Measurements from ENCODE around the gene TIE1. TPM values are rescaled to one million over a fixed set of nuclear protein-coding genes. Genes with fewer than 3 reads are reported as not detected.

The TIE1 gene
- polyA plus RNA-seq, 1 experiment: not detected

- DNase-seq (ENCODE audit: low read depth): no peak
- H3K36me3 ChIP-seq (ENCODE audit: control insufficient read depth, insufficient read depth, low read length): no peaks in the 10 kb centered on the region
- TF ChIP-seq CTCF (IDR thresholded peaks at IDR 0.05; ENCODE audit: insufficient read depth, low read depth, low read length): no peak
- ChIA-PET CTCF (interaction anchor here (1.2 kb wide), 1 partner anchor 9 kb away, joined by 3 read pairs; no protein-coding TSS in a partner anchor), POLR2A (no interaction called here)
- no peak overlapping the region for H3K4me3 ChIP-seq (ENCODE audit: low read depth, low read length)
- H3K27me3 ChIP-seq (ENCODE audit: control insufficient read depth, insufficient read depth, low read length): peaks cover 1% of the 10 kb centered on the region; the same call in 1 of the 2 replicates
These were observed 2.1 kb downstream of the TIE1 start for GRCh38 chr1:43302721-43303470.

GRCh38 chr1:43303471-43304313, 2.9 kb downstream of the TIE1 start:
- ChIA-PET CTCF (interaction anchor here (0.6 to 1.2 kb wide), 3 partner anchors 9 to 594 kb away, joined by 3 read pairs; no protein-coding TSS in a partner anchor), POLR2A (no interaction called here)
- peaks cover 1% of the 10 kb centered on the region; the same call in 1 of the 2 replicates for H3K27me3 ChIP-seq (ENCODE audit: control insufficient read depth, insufficient read depth, low read length)
- no peak for DNase-seq (ENCODE audit: low read depth)
- H3K4me3 ChIP-seq (ENCODE audit: low read depth, low read length): no peak overlapping the region
- no peaks in the 10 kb centered on the region for H3K36me3 ChIP-seq (ENCODE audit: control insufficient read depth, insufficient read depth, low read length)
- no peak for TF ChIP-seq CTCF (IDR thresholded peaks at IDR 0.05; ENCODE audit: insufficient read depth, low read depth, low read length)

GRCh38 chr1:43304314-43304681, 3.5 kb downstream of the TIE1 start:
- Histone ChIP-seq H3K27me3 (ENCODE audit: control insufficient read depth, insufficient read depth, low read length) (peaks cover 1% of the 10 kb centered on the region; the same call in 1 of the 2 replicates), H3K4me3 (ENCODE audit: low read depth, low read length) (no peak overlapping the region), H3K36me3 (ENCODE audit: control insufficient read depth, insufficient read depth, low read length) (no peaks in the 10 kb centered on the region)
- CTCF ChIA-PET: interaction anchor here (0.6 to 1.2 kb wide), 2 partner anchors 10 to 595 kb away, joined by 3 read pairs; no protein-coding TSS in a partner anchor
- POLR2A ChIA-PET: no interaction called here
- no peak for TF ChIP-seq CTCF (IDR thresholded peaks at IDR 0.05; ENCODE audit: insufficient read depth, low read depth, low read length)
- DNase-seq (ENCODE audit: low read depth): no peak

GRCh38 chr1:43304771-43305300, 4.1 kb downstream of the TIE1 start:
- TF ChIP-seq CTCF (IDR thresholded peaks at IDR 0.05; ENCODE audit: insufficient read depth, low read depth, low read length): no peak
- ChIA-PET CTCF (no interaction called here), POLR2A (no interaction called here)
- no peaks in the 10 kb centered on the region for H3K36me3 ChIP-seq (ENCODE audit: control insufficient read depth, insufficient read depth, low read length)
- no peak for DNase-seq (ENCODE audit: low read depth)
- no peak overlapping the region for H3K4me3 ChIP-seq (ENCODE audit: low read depth, low read length)
- peaks cover 1% of the 10 kb centered on the region; the same call in 1 of the 2 replicates for H3K27me3 ChIP-seq (ENCODE audit: control insufficient read depth, insufficient read depth, low read length)

GRCh38 chr1:43305461-43305860, 4.7 kb downstream of the TIE1 start:
- TF ChIP-seq CTCF (IDR thresholded peaks at IDR 0.05; ENCODE audit: insufficient read depth, low read depth, low read length): no peak
- H3K27me3 ChIP-seq (ENCODE audit: control insufficient read depth, insufficient read depth, low read length): peaks cover 1% of the 10 kb centered on the region; the same call in 1 of the 2 replicates
- CTCF ChIA-PET: no interaction called here
- no peaks in the 10 kb centered on the region for H3K36me3 ChIP-seq (ENCODE audit: control insufficient read depth, insufficient read depth, low read length)
- POLR2A ChIA-PET: no interaction called here
- H3K4me3 ChIP-seq (ENCODE audit: low read depth, low read length): no peak overlapping the region
- DNase-seq (ENCODE audit: low read depth): no peak

All from BJ (cell line).